ENCODE data around the gene PLCB4.

GRCh38 chr20:9112541-9113515, 43.9 kb downstream of the PLCB4 start:
- no peak for TF ChIP-seq HMGXB4 (CRISPR knock-in tag; IDR thresholded peaks at IDR 0.05)
- TF ChIP-seq ZNF671 (CRISPR knock-in tag; IDR thresholded peaks at IDR 0.05), result no peak
- no peak for TF ChIP-seq RORB (CRISPR knock-in tag; IDR thresholded peaks at IDR 0.05)
- no peak for TF ChIP-seq CREB1 (CRISPR knock-in tag; IDR thresholded peaks at IDR 0.05)

Measured in WTC11 (cell line).